Measurements from ENCODE around the gene WDR64.

GRCh38 chr1:241834733-241835377, 182.8 kb downstream of the WDR64 start:
- peak; percentile 82 for TF ChIP-seq CTCF (conservative IDR thresholded peaks at IDR 0.05)
- no peak for TF ChIP-seq EZH2 (IDR thresholded peaks at IDR 0.05; ENCODE audit: low read depth)
